Keratinocyte (primary cell): ENCODE data around the gene KLHL25. TPM values are rescaled to one million over a fixed set of nuclear protein-coding genes. Genes with fewer than 3 reads are reported as not detected.

Experiments used
- DNase-seq: peaks from one replicate; pipeline ENCODE4 v3.0.0-alpha.2; 2011; ENCODE audit warnings: low read depth, missing footprints, low spot score
- FAIRE-seq: peaks from 2 replicates; lab custom pipeline; 2011; peaks lifted over from hg19 to GRCh38; lab: Jason Lieb, UNC
- H2AFZ ChIP-seq: 2 replicates; pipeline ENCODE4 v1.6.0; 2012; ENCODE audit warnings: low read length, control low read depth, inconsistent platforms; ENCODE audit not compliant: control insufficient read depth
- H3K27ac ChIP-seq: 2 replicates; pipeline ENCODE4 v1.5.1; 2011; ENCODE audit warnings: low read length; ENCODE audit not compliant: control insufficient read depth, insufficient read depth
- H3K27me3 ChIP-seq: 3 replicates; pipeline ENCODE4 v1.6.0; 2011; ENCODE audit warnings: low read length; ENCODE audit not compliant: control insufficient read depth, insufficient read depth; ENCODE audit errors: extremely low read depth
- H3K36me3 ChIP-seq, 2 experiments: 2 replicates in 1 of 2; 3 replicates in 1 of 2; pipeline ENCODE4 v1.5.1; 2011; ENCODE audit warnings: low read length in 2 of 2, mild to moderate bottlenecking in 1 of 2; ENCODE audit not compliant: control insufficient read depth in 2 of 2, insufficient read depth in 2 of 2; ENCODE audit errors: extremely low read depth in 1 of 2
- H3K4me1 ChIP-seq: 3 replicates; pipeline ENCODE4 v1.5.1; 2011; ENCODE audit warnings: low read length; ENCODE audit not compliant: control insufficient read depth, insufficient read depth; ENCODE audit errors: extremely low read depth
- H3K4me2 ChIP-seq: 3 replicates; pipeline ENCODE4 v1.6.0; 2011; ENCODE audit warnings: low read depth, low read length; ENCODE audit not compliant: control insufficient read depth, insufficient read depth; ENCODE audit errors: extremely low read depth
- H3K4me3 ChIP-seq, 3 experiments: fragments of 200-600 bp in 1 of 3; sonication (generic) in 1 of 3; 2 replicates in 2 of 3; 3 replicates in 1 of 3; pipeline ENCODE4 v1.5.1; 2011 to 2016; ENCODE audit warnings: low read length in 3 of 3, mild to moderate bottlenecking in 3 of 3, control low read depth in 2 of 3, inconsistent platforms in 1 of 3, low read depth in 1 of 3, mixed read lengths in 1 of 3, mixed run types in 1 of 3, moderate library complexity in 1 of 3; ENCODE audit not compliant: control insufficient read depth in 2 of 3, insufficient read depth in 2 of 3; ENCODE audit errors: extremely low read depth in 1 of 3
- H3K79me2 ChIP-seq: 2 replicates; pipeline ENCODE4 v1.6.0; 2012; ENCODE audit warnings: low read length; ENCODE audit not compliant: control insufficient read depth, insufficient read depth
- H3K9ac ChIP-seq: 3 replicates; pipeline ENCODE4 v1.6.0; 2011; ENCODE audit warnings: low read length; ENCODE audit not compliant: control insufficient read depth, insufficient read depth; ENCODE audit errors: extremely low read depth
- H3K9me1 ChIP-seq: 3 replicates; pipeline ENCODE4 v1.6.0; 2011; ENCODE audit warnings: low read length; ENCODE audit not compliant: control insufficient read depth, insufficient read depth; ENCODE audit errors: extremely low read depth
- H3K9me3 ChIP-seq: 2 replicates; pipeline ENCODE4 v1.5.1; 2012; ENCODE audit warnings: low read depth, low read length; ENCODE audit not compliant: control insufficient read depth
- H4K20me1 ChIP-seq: 3 replicates; pipeline ENCODE4 v1.6.0; 2011; ENCODE audit warnings: low read length; ENCODE audit not compliant: control insufficient read depth, insufficient read depth; ENCODE audit errors: extremely low read depth
- EZH2 ChIP-seq: IDR thresholded peaks from one replicate; pipeline ENCODE4 v1.6.1; 2012; ENCODE audit warnings: inconsistent platforms, mild to moderate bottlenecking, low read length, moderate library complexity
- dilution Hi-C: fragments of 300-500 bp; cut with MboI; formaldehyde crosslinking; loops from one replicate; pipeline ENCODE4 v1.7.0; 2020; ENCODE audit warnings: low sequenced_read_pairs; ENCODE audit not compliant: extremely low pct_ligation_motif_present
- polyA plus RNA-seq, 5 experiments: library from polyadenylated mRNA; depleted of rRNA in 3 of 5; stranded (reverse) in 3 of 5; stranded (forward) in 1 of 5; unstranded in 1 of 5; fragments of >200 nt; gene quantifications; 1 replicate in 1 of 5; 2 replicates in 3 of 5; 3 replicates in 1 of 5; pipeline versions ENCODE4 v1.2.1 to v1.2.3, GENCODE V29; 2011 to 2012; ENCODE audit warnings: missing spikeins in 2 of 5, low read depth in 1 of 5, low replicate concordance in 1 of 5
- TF ChIP-seq, protein P1 (sequence below), 3 experiments: IDR thresholded peaks in 1 of 3; conservative IDR thresholded peaks in 1 of 3; optimal IDR thresholded peaks in 1 of 3; 2 replicates in 2 of 3; 3 replicates in 1 of 3; pipeline versions ENCODE3 to v1.5.1; 2011; ENCODE audit warnings: low read length in 3 of 3, mild to moderate bottlenecking in 3 of 3, moderate library complexity in 2 of 3, control low read depth in 1 of 3, inconsistent platforms in 1 of 3; ENCODE audit not compliant: insufficient read depth in 2 of 3; ENCODE audit errors: extremely low read depth in 1 of 3

The KLHL25 gene
- polyA plus RNA-seq, 1 donor (not counting 4 experiments of a cell fraction or from before 2014, with no cell fraction given): 2.1 TPM

DNA sequence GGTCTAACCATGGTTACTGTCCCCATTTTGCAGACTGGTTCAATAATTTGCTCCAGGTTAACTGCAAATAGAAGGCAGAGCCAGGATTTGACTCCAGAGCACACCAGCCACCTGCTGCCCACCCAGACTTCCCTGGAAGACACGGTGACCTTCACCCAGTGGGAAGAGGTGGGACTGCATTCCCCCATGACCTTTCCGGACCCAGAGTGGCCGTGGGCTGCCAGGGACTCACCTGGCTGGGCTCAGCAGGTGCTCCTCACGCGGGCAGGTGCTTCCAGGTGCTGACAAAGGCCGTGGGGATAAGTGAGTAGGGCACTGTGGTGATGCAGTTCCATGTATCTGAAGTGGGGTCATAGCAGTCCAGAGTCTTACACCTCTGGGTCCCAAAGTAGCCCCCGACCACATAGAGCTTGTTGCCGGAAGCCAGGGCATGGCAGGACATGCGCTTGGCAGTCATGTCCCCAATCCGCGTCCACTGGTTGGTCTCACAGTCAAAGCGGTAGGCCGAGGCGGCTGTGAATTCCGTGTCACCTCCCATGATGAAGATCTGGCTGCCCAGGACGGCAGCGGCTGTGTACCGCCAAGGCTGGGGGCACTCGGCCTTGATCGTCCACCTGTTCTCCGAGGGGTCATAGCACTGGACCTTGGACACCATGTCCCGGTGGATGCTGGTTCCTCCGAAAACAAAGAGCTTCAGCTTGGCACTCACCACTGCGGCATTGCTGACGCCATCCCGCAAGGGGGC, 26.8 kb downstream of the KLHL25 start:
- no peak overlapping the region for H3K27ac ChIP-seq
- H4K20me1 ChIP-seq: no peaks in the 10 kb centered on the region
- peaks cover 34% of the 10 kb centered on the region for H3K4me1 ChIP-seq
- no peaks in the 10 kb centered on the region for H3K27me3 ChIP-seq
- H3K9me3 ChIP-seq: no peaks in the 10 kb centered on the region
- H3K4me2 ChIP-seq: no peak overlapping the region
- dilution Hi-C loops: no loop called here
- no peak overlapping the region for H2AFZ ChIP-seq
- no peaks in the 10 kb centered on the region for H3K36me3 ChIP-seq
- DNase-seq (no peak), FAIRE-seq (no peak)
- no peak for TF ChIP-seq EZH2
- TF ChIP-seq, protein P1, sequence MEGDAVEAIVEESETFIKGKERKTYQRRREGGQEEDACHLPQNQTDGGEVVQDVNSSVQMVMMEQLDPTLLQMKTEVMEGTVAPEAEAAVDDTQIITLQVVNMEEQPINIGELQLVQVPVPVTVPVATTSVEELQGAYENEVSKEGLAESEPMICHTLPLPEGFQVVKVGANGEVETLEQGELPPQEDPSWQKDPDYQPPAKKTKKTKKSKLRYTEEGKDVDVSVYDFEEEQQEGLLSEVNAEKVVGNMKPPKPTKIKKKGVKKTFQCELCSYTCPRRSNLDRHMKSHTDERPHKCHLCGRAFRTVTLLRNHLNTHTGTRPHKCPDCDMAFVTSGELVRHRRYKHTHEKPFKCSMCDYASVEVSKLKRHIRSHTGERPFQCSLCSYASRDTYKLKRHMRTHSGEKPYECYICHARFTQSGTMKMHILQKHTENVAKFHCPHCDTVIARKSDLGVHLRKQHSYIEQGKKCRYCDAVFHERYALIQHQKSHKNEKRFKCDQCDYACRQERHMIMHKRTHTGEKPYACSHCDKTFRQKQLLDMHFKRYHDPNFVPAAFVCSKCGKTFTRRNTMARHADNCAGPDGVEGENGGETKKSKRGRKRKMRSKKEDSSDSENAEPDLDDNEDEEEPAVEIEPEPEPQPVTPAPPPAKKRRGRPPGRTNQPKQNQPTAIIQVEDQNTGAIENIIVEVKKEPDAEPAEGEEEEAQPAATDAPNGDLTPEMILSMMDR (optimal IDR thresholded peaks at IDR 0.05 in 1 of 3, IDR thresholded peaks at IDR 0.05 in 1 of 3, conservative IDR thresholded peaks at IDR 0.05 in 1 of 3; ENCODE audit: extremely low read depth in 1 of 3, insufficient read depth in 2 of 3, low read length in 3 of 3): no peak
- no peak overlapping the region for H3K9ac ChIP-seq
- no peak overlapping the region for H3K4me3 ChIP-seq
- peaks cover 4% of the 10 kb centered on the region for H3K9me1 ChIP-seq
- H3K79me2 ChIP-seq: peaks cover 37% of the 10 kb centered on the region

DNA sequence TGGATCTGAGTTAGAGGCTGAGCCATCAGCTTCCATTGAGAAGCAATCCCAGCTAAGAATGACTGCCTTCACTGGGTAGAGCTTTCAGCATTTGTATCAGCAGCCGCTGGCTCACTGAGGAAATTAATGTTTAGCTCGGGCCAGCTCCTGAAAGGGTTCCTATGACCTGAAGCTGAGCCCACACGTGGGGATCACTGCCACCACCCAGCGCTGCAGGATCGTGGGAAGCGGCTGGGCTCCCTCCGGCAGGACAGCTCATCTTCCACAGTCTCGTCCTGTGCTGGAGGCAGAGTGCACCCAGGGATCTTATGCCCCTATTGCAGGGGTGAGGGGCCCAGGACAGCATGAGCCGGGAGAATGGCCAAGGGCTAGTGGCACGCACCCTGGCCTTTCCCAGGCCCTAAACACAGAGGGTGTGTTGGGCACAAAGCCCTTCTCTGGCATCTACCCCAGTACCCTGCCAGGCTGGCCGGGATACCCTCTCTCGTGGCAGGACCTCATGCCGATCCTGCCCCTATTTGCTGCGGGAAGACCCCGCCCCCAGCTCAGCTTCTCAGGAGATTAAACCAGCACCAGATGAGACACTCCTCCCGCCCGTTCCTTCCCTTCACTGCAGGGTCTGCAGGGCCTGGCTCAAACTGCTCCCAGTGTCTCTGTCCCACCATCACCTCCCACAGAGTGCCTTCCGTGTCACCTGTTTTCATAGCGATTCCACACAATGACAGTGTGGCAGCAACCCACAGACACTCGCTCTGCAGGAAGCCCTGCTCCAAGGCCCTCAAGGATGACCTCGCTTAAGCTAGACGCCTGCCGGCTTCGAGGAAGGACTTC, 28.5 kb downstream of the KLHL25 start:
- Histone ChIP-seq H3K9me1 (no peaks in the 10 kb centered on the region), H3K9ac (no peak overlapping the region), H3K27ac (no peak overlapping the region), H3K27me3 (no peaks in the 10 kb centered on the region), H3K4me2 (no peak overlapping the region), H3K4me1 (peaks cover 22% of the 10 kb centered on the region), H3K79me2 (peaks cover 22% of the 10 kb centered on the region), H3K9me3 (no peaks in the 10 kb centered on the region), H2AFZ (no peak overlapping the region), H3K36me3 (no peaks in the 10 kb centered on the region), H4K20me1 (no peaks in the 10 kb centered on the region), H3K4me3 (no peak overlapping the region)
- DNase-seq: no peak
- no peak for TF ChIP-seq EZH2
- TF ChIP-seq, protein P1 (optimal IDR thresholded peaks at IDR 0.05 in 1 of 3, IDR thresholded peaks at IDR 0.05 in 1 of 3, conservative IDR thresholded peaks at IDR 0.05 in 1 of 3; ENCODE audit: extremely low read depth in 1 of 3, insufficient read depth in 2 of 3, low read length in 3 of 3): no peak
- FAIRE-seq: no peak
- dilution Hi-C loops: no loop called here
